Right lobe of liver (tissue), 4 donors: Measurements from ENCODE around the gene NOS3.

ENCODE experiments used
- POLR2A ChIP-seq: fragments of 450-650 bp; IDR thresholded peaks from one replicate; pipeline ENCODE4 v1.6.1; 2017; ENCODE audit warnings: antibody characterized with exemption, mild to moderate bottlenecking
- TF ChIP-seq, protein P1 (sequence below), 4 donors: fragments of 200-600 bp in 3 of 4; fragments of 450-650 bp in 1 of 4; IDR thresholded peaks; one replicate each; pipeline versions ENCODE4 v1.5.1 to v1.8.0; 2016 to 2022; ENCODE audit warnings: antibody characterized with exemption in 4 of 4, mild to moderate bottlenecking in 2 of 4
- donor health status: DM: no; HTN: no; CAD: no.
- donor health status: DM: no; HTN: no; CAD: no.
- donor health status: DM: no; HTN: yes; CAD: no.

DNA sequence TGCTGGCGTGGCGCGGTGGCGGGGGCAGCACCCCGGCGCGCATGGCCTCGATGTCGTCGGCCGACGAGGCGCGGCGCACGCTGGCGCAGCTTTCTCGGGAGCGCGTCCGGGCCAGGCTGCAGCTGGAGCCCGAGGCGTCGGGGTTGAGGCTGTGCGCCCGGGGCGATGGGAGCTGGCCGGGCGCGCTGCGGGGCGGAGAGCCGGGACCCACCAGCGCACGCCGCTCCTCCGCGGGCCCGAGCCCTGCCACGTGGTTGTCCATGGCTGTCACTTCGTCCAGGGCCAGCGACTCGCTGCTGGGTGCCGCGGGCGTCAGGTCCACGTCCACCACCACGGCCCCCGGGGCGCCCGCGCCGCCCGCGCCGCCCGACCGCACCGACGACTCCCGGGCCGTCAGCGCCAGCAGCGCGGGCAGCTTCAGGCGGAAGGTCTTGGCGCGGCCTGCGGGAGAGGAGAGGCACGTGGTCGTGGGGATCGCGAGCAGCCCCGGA is 32.7 kb upstream of the NOS3 start:
- TF ChIP-seq, protein P1, sequence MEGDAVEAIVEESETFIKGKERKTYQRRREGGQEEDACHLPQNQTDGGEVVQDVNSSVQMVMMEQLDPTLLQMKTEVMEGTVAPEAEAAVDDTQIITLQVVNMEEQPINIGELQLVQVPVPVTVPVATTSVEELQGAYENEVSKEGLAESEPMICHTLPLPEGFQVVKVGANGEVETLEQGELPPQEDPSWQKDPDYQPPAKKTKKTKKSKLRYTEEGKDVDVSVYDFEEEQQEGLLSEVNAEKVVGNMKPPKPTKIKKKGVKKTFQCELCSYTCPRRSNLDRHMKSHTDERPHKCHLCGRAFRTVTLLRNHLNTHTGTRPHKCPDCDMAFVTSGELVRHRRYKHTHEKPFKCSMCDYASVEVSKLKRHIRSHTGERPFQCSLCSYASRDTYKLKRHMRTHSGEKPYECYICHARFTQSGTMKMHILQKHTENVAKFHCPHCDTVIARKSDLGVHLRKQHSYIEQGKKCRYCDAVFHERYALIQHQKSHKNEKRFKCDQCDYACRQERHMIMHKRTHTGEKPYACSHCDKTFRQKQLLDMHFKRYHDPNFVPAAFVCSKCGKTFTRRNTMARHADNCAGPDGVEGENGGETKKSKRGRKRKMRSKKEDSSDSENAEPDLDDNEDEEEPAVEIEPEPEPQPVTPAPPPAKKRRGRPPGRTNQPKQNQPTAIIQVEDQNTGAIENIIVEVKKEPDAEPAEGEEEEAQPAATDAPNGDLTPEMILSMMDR (IDR thresholded peaks at IDR 0.05), result no peak
- no peak for TF ChIP-seq POLR2A
